ENCODE measurements around the gene C3orf18. TPM values are rescaled to one million over a fixed set of nuclear protein-coding genes. Genes with fewer than 3 reads are reported as not detected.

The C3orf18 gene
- total RNA-seq, 1 donor = 6.2 TPM

- no peak for DNase-seq (ENCODE audit: low read depth in 2 of 3, low spot score in 2 of 3)
Observed at GRCh38 chr3:50604110-50604621, 36.6 kb upstream of the C3orf18 start.

DNA sequence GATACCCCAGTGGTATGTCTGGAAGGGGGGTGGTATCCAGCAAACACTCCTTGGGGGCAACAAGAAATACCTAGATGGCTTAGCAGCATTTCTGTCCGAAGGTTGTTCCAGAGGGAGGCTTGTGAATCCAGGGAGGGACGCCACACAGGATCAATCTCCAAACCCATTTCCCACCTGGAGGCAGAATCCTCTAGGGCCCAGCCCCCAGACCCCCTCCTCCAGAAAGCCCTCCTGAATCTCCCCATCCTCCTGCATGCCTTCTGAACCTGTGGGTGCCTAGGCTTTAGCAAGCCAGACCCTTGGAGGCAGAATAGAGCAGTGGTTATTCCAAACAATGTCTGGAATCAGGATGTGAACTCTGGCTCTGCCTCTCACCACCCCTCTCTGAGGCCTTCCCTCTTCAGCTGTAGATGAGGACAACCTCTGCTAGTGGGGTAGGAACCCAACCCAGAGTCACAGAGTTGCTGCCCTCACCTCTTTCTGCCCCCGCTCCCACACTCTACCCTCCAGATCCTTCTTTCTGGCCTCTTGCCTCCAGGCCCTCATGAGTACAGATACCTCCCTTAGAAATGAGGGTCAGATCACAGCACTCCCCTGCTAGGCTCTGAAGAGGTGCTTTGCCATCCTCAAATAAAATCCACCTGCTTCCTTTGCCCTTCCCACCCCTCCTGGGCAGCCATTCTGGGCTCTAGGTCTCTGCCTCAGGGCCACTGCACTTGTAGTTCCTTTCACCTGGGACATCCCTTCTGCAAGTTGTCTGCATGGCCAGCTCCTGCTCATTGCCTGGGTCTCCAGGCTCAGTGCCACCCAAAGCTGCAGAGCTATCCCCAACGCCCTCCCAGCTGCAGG is 35.9 kb upstream of the C3orf18 start:
- DNase-seq (ENCODE audit: low read depth in 2 of 3, low spot score in 2 of 3) = no peak

DNA sequence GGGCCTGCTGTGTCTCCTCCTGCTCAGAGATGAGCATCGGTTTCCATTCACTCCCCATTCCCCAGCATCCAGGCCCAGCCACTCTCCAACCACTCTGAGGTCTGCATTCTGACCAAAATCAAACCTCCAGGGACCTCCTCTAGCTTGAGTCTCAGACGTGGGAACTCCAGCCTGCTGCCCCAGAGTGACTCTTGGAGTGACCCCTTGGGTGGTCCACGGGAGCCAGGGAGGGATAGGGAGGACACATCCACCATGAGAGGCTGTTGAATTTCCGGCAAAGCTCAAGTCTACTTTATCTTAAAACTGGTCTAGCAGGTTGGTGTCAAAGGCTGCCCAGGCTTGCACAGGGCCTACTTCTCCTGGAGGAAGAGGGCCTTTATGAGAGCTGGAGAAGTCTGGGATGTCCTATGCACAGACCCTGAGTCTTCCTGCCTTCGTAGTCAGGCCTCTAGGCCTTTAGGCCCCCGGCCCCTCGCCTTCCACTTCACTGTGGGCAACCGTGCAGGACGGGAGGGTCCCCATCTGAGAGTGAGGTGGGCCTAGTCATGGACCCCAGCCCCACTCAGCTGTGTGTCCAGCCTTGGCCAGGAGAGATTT is 35.1 kb upstream of the C3orf18 start:
- no peak for DNase-seq (ENCODE audit: low read depth in 2 of 3, low spot score in 2 of 3)

- DNase-seq (ENCODE audit: low read depth in 2 of 3, low spot score in 2 of 3) = peak in 2 of 3 donors; percentile 77 to 78
Observed at GRCh38 chr3:50600841-50601591, 33.5 kb upstream of the C3orf18 start.

DNA sequence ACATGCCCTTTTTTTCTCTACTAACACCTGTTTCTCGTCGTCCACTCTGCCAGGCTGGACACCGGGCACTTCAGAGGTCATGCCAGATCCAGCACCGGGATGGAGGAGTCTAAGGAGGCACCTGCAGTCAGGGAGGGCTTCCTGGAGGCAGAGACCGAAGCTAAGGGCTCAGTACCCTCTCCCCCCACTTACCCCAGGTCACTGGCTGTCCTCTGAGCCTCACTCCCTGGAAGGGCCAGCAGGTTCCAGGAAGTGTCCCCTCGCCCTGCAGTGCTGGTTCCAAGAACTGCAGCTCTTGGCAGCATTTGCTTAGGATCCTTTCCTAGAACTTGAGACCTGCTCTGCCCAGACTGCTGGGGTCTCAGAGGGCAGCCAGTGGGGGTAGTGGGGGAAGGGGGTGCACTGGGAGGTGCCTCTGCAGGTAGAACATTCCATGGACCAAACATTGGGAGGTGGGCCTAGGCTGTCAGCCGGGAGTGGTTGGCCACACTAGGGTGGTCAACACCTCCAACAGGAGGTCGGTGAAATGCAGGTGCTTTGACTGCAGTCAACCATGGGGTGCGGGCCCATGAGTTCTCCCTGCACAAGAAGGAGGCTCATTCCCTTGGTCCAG is 32.7 kb upstream of the C3orf18 start:
- DNase-seq (ENCODE audit: low read depth in 2 of 3, low spot score in 2 of 3) = no peak

DNA sequence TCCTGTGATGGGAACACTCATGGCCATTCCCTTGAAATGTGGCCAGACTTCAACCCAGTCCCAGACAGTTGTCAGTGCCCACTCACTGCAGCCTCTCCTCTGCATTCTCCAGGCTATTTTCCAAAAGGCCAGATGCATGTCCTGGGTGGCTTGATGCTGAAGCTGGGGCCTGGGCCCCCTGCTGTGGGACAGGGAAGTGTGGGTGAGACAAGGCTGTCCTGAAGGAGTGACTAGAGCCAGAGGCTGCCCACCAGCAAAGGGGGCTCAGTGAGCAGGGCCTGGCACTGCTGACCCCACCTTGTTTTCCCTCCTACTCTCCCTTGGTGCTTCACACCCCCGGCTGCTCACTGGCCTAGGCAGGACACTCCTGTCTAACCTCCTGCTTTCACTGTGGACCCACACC is 32.2 kb upstream of the C3orf18 start:
- no peak for DNase-seq (ENCODE audit: low read depth in 2 of 3, low spot score in 2 of 3)

GRCh38 chr3:50599115-50599715 is 31.7 kb upstream of the C3orf18 start:
- DNase-seq (ENCODE audit: low read depth in 2 of 3, low spot score in 2 of 3) = no peak

DNA sequence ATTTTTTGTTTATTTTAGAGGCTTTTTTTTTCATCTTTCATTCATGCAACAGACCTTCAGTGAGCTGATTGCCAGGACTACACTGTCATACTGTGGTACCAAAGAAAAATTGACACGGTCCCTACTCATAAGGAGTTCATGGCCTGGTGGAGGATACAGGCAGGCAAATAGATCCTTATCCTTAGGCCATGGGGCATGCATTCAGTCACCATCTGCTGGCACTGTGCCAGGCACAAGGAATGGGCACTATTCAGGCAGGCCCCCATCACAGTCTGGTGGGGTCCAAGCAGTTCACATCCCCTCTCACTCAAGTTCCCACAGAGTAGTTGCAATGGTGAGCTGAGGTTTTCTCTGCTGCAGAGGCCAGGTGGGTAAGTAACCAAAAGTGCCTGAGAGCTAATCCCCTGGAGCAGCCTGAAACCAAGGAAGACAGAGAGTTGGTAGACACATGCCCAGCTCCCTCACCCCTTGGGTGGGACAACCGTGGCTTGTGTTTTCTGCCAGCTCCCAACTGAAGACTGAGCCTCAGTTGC is 26.8 kb upstream of the C3orf18 start:
- DNase-seq (ENCODE audit: low read depth in 2 of 3, low spot score in 2 of 3) = no peak

- DNase-seq (ENCODE audit: low read depth in 2 of 3, low spot score in 2 of 3) = peak in 1 of 3 donors; percentile 47
Observed at GRCh38 chr3:50592568-50592967, 25.0 kb upstream of the C3orf18 start.

GRCh38 chr3:50591196-50591741 is 23.7 kb upstream of the C3orf18 start:
- no peak for DNase-seq (ENCODE audit: low read depth in 2 of 3, low spot score in 2 of 3)

DNA sequence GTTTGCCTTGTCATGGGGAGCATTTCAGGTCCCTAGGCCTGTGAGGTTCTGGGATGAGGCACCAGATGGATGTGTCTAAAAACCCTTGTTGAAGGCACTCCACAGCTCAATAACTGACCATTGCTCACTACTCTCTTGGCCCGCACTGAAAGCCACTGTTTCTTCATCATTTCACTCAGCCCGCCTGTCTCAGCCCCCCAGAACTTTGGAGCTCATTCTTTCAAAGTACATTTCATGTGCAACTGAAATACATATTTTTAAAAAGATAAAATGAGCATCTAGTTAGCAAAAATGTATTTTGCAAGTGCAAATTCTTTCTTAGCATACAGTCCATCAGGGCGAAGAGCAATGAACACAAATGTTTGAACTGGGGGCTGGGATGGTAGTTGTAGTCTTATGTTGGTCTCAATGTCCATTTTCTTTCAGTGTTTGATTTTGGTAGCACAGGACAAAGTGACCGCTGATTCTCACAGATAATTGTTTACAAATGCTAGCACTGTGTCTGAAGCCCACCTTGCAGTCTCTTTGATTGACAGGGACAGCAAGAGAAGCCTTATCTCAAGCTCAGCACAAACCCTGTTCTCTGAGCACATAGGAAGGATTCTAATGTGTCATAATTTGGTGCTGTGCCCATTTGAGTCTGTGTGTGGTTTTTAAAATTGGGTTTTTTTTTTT is 21.3 kb upstream of the C3orf18 start:
- DNase-seq (ENCODE audit: low read depth in 2 of 3, low spot score in 2 of 3) = no peak

- DNase-seq (ENCODE audit: low read depth in 2 of 3, low spot score in 2 of 3) = no peak
Observed at GRCh38 chr3:50587806-50588758, 20.5 kb upstream of the C3orf18 start.

- no peak for DNase-seq (ENCODE audit: low read depth in 2 of 3, low spot score in 2 of 3)
Observed at GRCh38 chr3:50587373-50587772, 19.8 kb upstream of the C3orf18 start.

DNA sequence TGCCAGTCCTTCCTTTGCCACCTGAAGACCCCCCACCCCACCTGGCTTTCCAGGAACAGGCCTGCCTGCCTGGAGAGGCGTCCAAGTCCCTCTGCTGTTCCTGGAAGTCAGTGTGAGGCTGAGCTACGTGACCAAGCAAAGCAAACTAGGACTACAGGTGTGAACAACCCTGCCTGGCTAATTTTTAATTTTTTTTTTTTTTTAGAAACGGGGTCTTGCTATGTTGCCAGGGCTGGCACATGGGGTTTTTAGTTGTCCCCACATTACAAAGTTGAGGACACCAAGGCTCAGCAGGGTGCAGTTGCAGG is 19.2 kb upstream of the C3orf18 start:
- no peak for DNase-seq (ENCODE audit: low read depth in 2 of 3, low spot score in 2 of 3)

DNA sequence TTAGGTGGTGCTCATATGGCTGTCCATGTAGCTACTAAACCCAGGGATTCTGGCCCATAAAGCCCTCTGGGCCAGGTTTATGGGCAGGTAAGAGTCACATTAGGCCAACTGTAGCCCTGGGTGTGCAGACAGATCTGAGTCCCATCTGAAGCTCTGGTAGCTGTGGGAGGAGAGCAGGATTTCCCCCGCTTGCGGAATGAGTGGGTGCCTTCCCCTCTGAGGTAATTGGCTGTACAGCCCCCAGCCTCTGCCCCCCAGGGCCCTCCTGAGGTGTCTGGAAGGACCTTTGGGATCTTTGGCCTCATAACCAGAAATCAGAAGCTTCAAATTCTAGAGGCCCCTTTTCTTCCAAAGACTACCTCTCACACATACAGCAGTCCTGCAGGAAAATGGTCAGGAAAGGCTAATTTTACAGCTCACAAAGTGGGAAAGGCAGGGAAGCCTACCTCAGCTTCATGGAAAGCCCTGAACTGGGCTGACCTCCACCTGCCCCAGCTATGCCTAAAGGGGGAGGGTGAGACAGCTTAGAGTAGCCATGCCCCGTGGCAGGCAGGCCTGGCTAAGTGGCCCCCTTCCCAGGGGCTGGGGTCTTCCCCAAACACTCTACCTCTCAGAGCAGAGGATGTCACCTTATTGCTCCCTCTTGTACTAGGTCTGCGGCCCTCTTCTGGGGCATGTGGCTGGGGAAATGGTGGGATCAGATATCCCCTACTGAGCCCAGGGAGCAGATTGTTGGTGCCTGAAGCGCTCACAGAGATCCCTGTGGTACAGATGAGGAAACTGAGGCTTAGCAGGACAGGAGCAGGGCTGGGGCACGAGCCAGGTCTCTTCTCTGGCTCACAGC is 18.6 kb upstream of the C3orf18 start:
- no peak for DNase-seq (ENCODE audit: low read depth in 2 of 3, low spot score in 2 of 3)

DNA sequence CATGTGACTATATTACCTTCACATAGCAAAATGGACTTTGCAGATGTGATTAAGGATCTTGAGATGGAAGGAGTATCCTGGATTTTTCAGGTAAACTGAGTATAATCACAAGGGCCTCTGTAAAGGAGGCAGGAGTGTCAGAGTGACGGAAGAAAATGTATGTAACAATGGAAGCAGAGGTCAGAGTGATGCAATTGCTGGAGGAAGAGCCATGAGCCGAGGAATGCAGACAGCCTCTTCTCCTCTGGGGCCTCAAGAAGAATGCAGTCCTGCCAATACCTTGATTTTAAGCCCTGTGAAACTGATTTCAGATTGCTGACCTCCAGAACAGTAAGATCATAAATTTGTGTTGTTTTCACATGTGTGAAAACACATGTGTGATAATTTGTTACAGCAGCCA is 16.8 kb upstream of the C3orf18 start:
- DNase-seq (ENCODE audit: low read depth in 2 of 3, low spot score in 2 of 3) = no peak

GRCh38 chr3:50583897-50584296 is 16.4 kb upstream of the C3orf18 start:
- no peak for DNase-seq (ENCODE audit: low read depth in 2 of 3, low spot score in 2 of 3)

GRCh38 chr3:50582083-50582482 is 14.5 kb upstream of the C3orf18 start:
- no peak for DNase-seq (ENCODE audit: low read depth in 2 of 3, low spot score in 2 of 3)
